Measurements from ENCODE around the gene CST1. TPM values are rescaled to one million over a fixed set of nuclear protein-coding genes. Genes with fewer than 3 reads are reported as not detected.
"Not testable (repeated sequence)": the region's sequence is repeated elsewhere in the genome, so short reads cannot be mapped to it uniquely, and the experiment has no call there.

Gene CST1
- total RNA-seq, 1 experiment from 2014 or later, result not detected

- H3K27me3 ChIP-seq, H3K27ac ChIP-seq: not testable (repeated sequence)
Observed at GRCh38 chr20:23768520-23768919, 17.8 kb upstream of the CST1 start.

GRCh38 chr20:23766531-23766930 is 15.8 kb upstream of the CST1 start:
- H3K4me3 ChIP-seq, result no peak overlapping the region
- H3K27ac ChIP-seq, result no peak overlapping the region
- no peak for DNase-seq

More at GRCh38 chr20:23768520-23768919, 17.8 kb upstream of the CST1 start:
- H3K36me3 ChIP-seq; H3K4me1 ChIP-seq; H3K9me3 ChIP-seq (replicated peaks); DNase-seq; H3K4me3 ChIP-seq: not testable (repeated sequence)

GRCh38 chr20:23765578-23765977 is 14.8 kb upstream of the CST1 start:
- no peak for DNase-seq
- Histone ChIP-seq H3K4me3 (no peak overlapping the region), H3K4me1 (no peaks in the 10 kb centered on the region), H3K9me3 (replicated peaks) (no peaks in the 10 kb centered on the region), H3K27ac (no peak overlapping the region), H3K36me3 (no peaks in the 10 kb centered on the region), H3K27me3 (no peaks in the 10 kb centered on the region)

More at GRCh38 chr20:23766531-23766930, 15.8 kb upstream of the CST1 start:
- Histone ChIP-seq H3K27me3 (no peaks in the 10 kb centered on the region), H3K9me3 (replicated peaks) (no peaks in the 10 kb centered on the region), H3K36me3 (no peaks in the 10 kb centered on the region), H3K4me1 (no peaks in the 10 kb centered on the region)

GRCh38 chr20:23764630-23765029 is 13.9 kb upstream of the CST1 start:
- H3K36me3 ChIP-seq; H3K27me3 ChIP-seq; H3K9me3 ChIP-seq (replicated peaks); H3K4me1 ChIP-seq; H3K4me3 ChIP-seq; DNase-seq; H3K27ac ChIP-seq: not testable (repeated sequence)

GRCh38 chr20:23763345-23763744 is 12.6 kb upstream of the CST1 start:
- DNase-seq, result no peak
- H3K4me1 ChIP-seq, result no peaks in the 10 kb centered on the region
- H3K4me3 ChIP-seq, result no peak overlapping the region
- no peaks in the 10 kb centered on the region for H3K36me3 ChIP-seq
- H3K9me3 ChIP-seq (replicated peaks), result no peaks in the 10 kb centered on the region
- H3K27me3 ChIP-seq, result no peaks in the 10 kb centered on the region
- H3K27ac ChIP-seq, result no peak overlapping the region

GRCh38 chr20:23759306-23759940 is 8.7 kb upstream of the CST1 start:
- DNase-seq, result no peak
- H3K4me3 ChIP-seq, result no peak overlapping the region
- H3K27ac ChIP-seq, result no peak overlapping the region
- H3K36me3 ChIP-seq, result no peaks in the 10 kb centered on the region
- no peaks in the 10 kb centered on the region for H3K4me1 ChIP-seq
- no peaks in the 10 kb centered on the region for H3K27me3 ChIP-seq
- H3K9me3 ChIP-seq (replicated peaks), result no peaks in the 10 kb centered on the region

GRCh38 chr20:23756792-23757191 is 6.1 kb upstream of the CST1 start:
- not testable (repeated sequence) for H3K9me3 ChIP-seq (replicated peaks); H3K27ac ChIP-seq; H3K4me1 ChIP-seq; H3K27me3 ChIP-seq; H3K36me3 ChIP-seq; DNase-seq; H3K4me3 ChIP-seq

- H3K4me1 ChIP-seq; H3K27me3 ChIP-seq; H3K4me3 ChIP-seq; H3K36me3 ChIP-seq; H3K27ac ChIP-seq; DNase-seq; H3K9me3 ChIP-seq (replicated peaks): not testable (repeated sequence)
Observed at GRCh38 chr20:23755131-23755611, 4.4 kb upstream of the CST1 start.

GRCh38 chr20:23754731-23755130 is 4.0 kb upstream of the CST1 start:
- Histone ChIP-seq H3K4me3 (no peak overlapping the region), H3K4me1 (no peaks in the 10 kb centered on the region), H3K9me3 (replicated peaks) (no peaks in the 10 kb centered on the region), H3K27ac (no peak overlapping the region), H3K27me3 (0 out of 2 replicates have a peak, but pooled peaks cover 4% of the 10 kb centered on the region), H3K36me3 (no peaks in the 10 kb centered on the region)
- DNase-seq, result no peak

- no peak overlapping the region for H3K4me3 ChIP-seq
- H3K27me3 ChIP-seq, result 0 out of 2 replicates have a peak, but pooled peaks cover 4% of the 10 kb centered on the region
- H3K9me3 ChIP-seq (replicated peaks), result no peaks in the 10 kb centered on the region
- H3K4me1 ChIP-seq, result no peaks in the 10 kb centered on the region
- H3K27ac ChIP-seq, result no peak overlapping the region
- no peaks in the 10 kb centered on the region for H3K36me3 ChIP-seq
- no peak for DNase-seq
Observed at GRCh38 chr20:23753589-23753988, 2.9 kb upstream of the CST1 start.

GRCh38 chr20:23753194-23753548 is 2.4 kb upstream of the CST1 start:
- Histone ChIP-seq H3K4me3 (no peak overlapping the region), H3K4me1 (no peaks in the 10 kb centered on the region), H3K36me3 (no peaks in the 10 kb centered on the region), H3K27me3 (0 out of 2 replicates have a peak, but pooled peaks cover 4% of the 10 kb centered on the region), H3K27ac (no peak overlapping the region), H3K9me3 (replicated peaks) (no peaks in the 10 kb centered on the region)
- no peak for DNase-seq

- DNase-seq, result no peak
- H3K36me3 ChIP-seq, result no peaks in the 10 kb centered on the region
- no peaks in the 10 kb centered on the region for H3K4me1 ChIP-seq
- H3K4me3 ChIP-seq, result no peak overlapping the region
- no peak overlapping the region for H3K27ac ChIP-seq
- 0 out of 2 replicates have a peak, but pooled peaks cover 4% of the 10 kb centered on the region for H3K27me3 ChIP-seq
- no peaks in the 10 kb centered on the region for H3K9me3 ChIP-seq (replicated peaks)
Observed at GRCh38 chr20:23752481-23753193, 1.9 kb upstream of the CST1 start.

- no peak for DNase-seq
- no peak overlapping the region for H3K4me3 ChIP-seq
- H3K27ac ChIP-seq, result no peak overlapping the region
- no peaks in the 10 kb centered on the region for H3K36me3 ChIP-seq
- H3K27me3 ChIP-seq, result 0 out of 2 replicates have a peak, but pooled peaks cover 4% of the 10 kb centered on the region
- H3K9me3 ChIP-seq (replicated peaks), result no peaks in the 10 kb centered on the region
- no peaks in the 10 kb centered on the region for H3K4me1 ChIP-seq
Observed at GRCh38 chr20:23752019-23752418, 1.3 kb upstream of the CST1 start.

GRCh38 chr20:23749746-23750145 is 989 bp downstream of the CST1 start:
- Histone ChIP-seq H3K4me3 (no peak overlapping the region), H3K27ac (no peak overlapping the region), H3K9me3 (replicated peaks) (no peaks in the 10 kb centered on the region), H3K4me1 (no peaks in the 10 kb centered on the region), H3K36me3 (no peaks in the 10 kb centered on the region), H3K27me3 (0 out of 2 replicates have a peak, but pooled peaks cover 4% of the 10 kb centered on the region)
- no peak for DNase-seq

GRCh38 chr20:23748975-23749374 is 1.8 kb downstream of the CST1 start:
- H3K27me3 ChIP-seq, result not testable (repeated sequence)

More at GRCh38 chr20:23748975-23749374, 1.8 kb downstream of the CST1 start:
- H3K4me1 ChIP-seq; H3K9me3 ChIP-seq (replicated peaks); H3K27ac ChIP-seq; DNase-seq; H3K36me3 ChIP-seq; H3K4me3 ChIP-seq: not testable (repeated sequence)
